K562 (cell line): Measurements from ENCODE around the gene GHDC. TPM values are rescaled to one million over a fixed set of nuclear protein-coding genes. Genes with fewer than 3 reads are reported as not detected.

Experiments
- BCLAF1 ChIP-seq, 2 experiments: fragments of 450-650 bp in 1 of 2; IDR thresholded peaks; 2 replicates each; pipeline ENCODE4 v1.6.1; 2011 to 2017; ENCODE audit warnings: low read depth in 2 of 2, antibody characterized with exemption in 1 of 2, borderline replicate concordance in 1 of 2, low read length in 1 of 2, mild to moderate bottlenecking in 1 of 2, mixed read lengths in 1 of 2; ENCODE audit not compliant: control insufficient read depth in 1 of 2
- ELF4 ChIP-seq: fragments of 450-650 bp; formaldehyde crosslinking; IDR thresholded peaks from 2 replicates; pipeline ENCODE4 v1.4.0; 2022; ENCODE audit warnings: missing genetic modification characterization
- EP400 ChIP-seq: fragments of 450-650 bp; IDR thresholded peaks from 2 replicates; pipeline ENCODE4 v1.6.1; 2017; ENCODE audit warnings: antibody characterized with exemption, mild to moderate bottlenecking, moderate library complexity
- GABPB2 ChIP-seq: fragments of 250-450 bp; sonication (Bioruptor Pico); conservative IDR thresholded peaks from 2 replicates; pipeline ENCODE4 v1.5.1; 2021; ENCODE audit warnings: mild to moderate bottlenecking
- HES1 ChIP-seq: fragments of 450-650 bp; IDR thresholded peaks from 2 replicates; pipeline ENCODE4 v1.6.1; 2016; ENCODE audit warnings: low read depth, mild to moderate bottlenecking, moderate library complexity
- NR2C2 ChIP-seq, 2 experiments: fragments of 200-800 bp in 1 of 2; sonication (Bioruptor generic) in 1 of 2; sonication (generic) in 1 of 2; formaldehyde crosslinking in 1 of 2; IDR thresholded peaks; 2 replicates each; pipeline versions ENCODE4 v1.6.1 to v1.8.0; 2016 to 2022; ENCODE audit warnings: mild to moderate bottlenecking in 1 of 2, missing compliant biosample characterization in 1 of 2, missing genetic modification characterization in 1 of 2, missing genetic modification reagents in 1 of 2
- PHB ChIP-seq: fragments of 250-450 bp; sonication (Bioruptor Pico); IDR thresholded peaks from 2 replicates; pipeline ENCODE4 v1.5.0; 2021
- POU5F1 ChIP-seq: fragments of 150-350 bp; IDR thresholded peaks from 2 replicates; pipeline ENCODE4 v1.6.1; 2014; ENCODE audit warnings: borderline replicate concordance, low read length, low read depth, mild to moderate bottlenecking; ENCODE audit not compliant: partially characterized antibody
- RAD21 ChIP-seq, 2 experiments: fragments of 250-450 bp in 1 of 2; fragments of 450-650 bp in 1 of 2; sonication (Bioruptor Pico) in 1 of 2; formaldehyde crosslinking in 1 of 2; IDR thresholded peaks in 1 of 2; conservative IDR thresholded peaks in 1 of 2; 2 replicates each; pipeline versions ENCODE4 v1.4.0 to v1.8.0; 2020 to 2022; ENCODE audit warnings: mild to moderate bottlenecking in 2 of 2, moderate library complexity in 1 of 2
- SAFB ChIP-seq: fragments of 200-400 bp; formaldehyde crosslinking; IDR thresholded peaks from 2 replicates; pipeline ENCODE4 v1.6.1; 2017; ENCODE audit warnings: low read depth, low read length, borderline replicate concordance
- SNRNP70 ChIP-seq: fragments of 200-400 bp; formaldehyde crosslinking; optimal IDR thresholded peaks from 2 replicates; pipeline ENCODE3; 2017; ENCODE audit warnings: low read depth, low read length
- SREBF1 ChIP-seq: fragments of 150-350 bp; IDR thresholded peaks from 2 replicates; pipeline ENCODE4 v1.6.1; 2014; ENCODE audit warnings: antibody characterized with exemption, low read depth, low read length, borderline replicate concordance
- TFAP4 ChIP-seq: sonication (generic); formaldehyde crosslinking; IDR thresholded peaks from 2 replicates; pipeline ENCODE4 v1.8.0; 2022; ENCODE audit warnings: missing genetic modification reagents, mild to moderate bottlenecking, moderate library complexity, borderline replicate concordance
- ZFPM2 ChIP-seq: fragments of 250-450 bp; sonication (Bioruptor Pico); IDR thresholded peaks from 2 replicates; pipeline ENCODE4 v1.5.1; 2022; ENCODE audit warnings: mild to moderate bottlenecking
- ZMIZ1 ChIP-seq, 2 experiments: fragments of 150-350 bp in 1 of 2; IDR thresholded peaks; 2 replicates each; pipeline ENCODE4 v1.6.1; 2012 to 2016; ENCODE audit warnings: low read depth in 2 of 2, low read length in 2 of 2, mild to moderate bottlenecking in 1 of 2, moderate library complexity in 1 of 2
- polyA plus RNA-seq, 8 experiments: library from polyadenylated mRNA; depleted of rRNA in 4 of 8; stranded (reverse) in 5 of 8; unstranded in 3 of 8; fragments of >200 nt; fragmentation: Nextera tagmentation in 2 of 8; fragmentation: Illumina TruSeq in 1 of 8; extraction: Ambion mirVana in 2 of 8; extraction: Trizol in 1 of 8; gene quantifications; 2 replicates each; pipeline versions ENCODE4 v1.2.1 to v1.2.3, GENCODE V29; 2011 to 2014; ENCODE audit warnings: inconsistent platforms in 1 of 8, missing spikeins in 1 of 8
- total RNA-seq, 7 experiments: library from RNA; depleted of rRNA in 6 of 7; stranded (reverse); fragments of >200 nt in 6 of 7; fragmentation: Illumina TruSeq in 2 of 7; extraction: Trizol in 2 of 7; gene quantifications; 2 replicates each; pipeline versions ENCODE4 v1.2.1 to v1.2.3, GENCODE V29; 2011 to 2021; ENCODE audit warnings: low replicate concordance in 1 of 7

The GHDC gene
- total and polyA plus RNA-seq, 9 of the 15 experiments (the other 6 are each of a cell fraction or from before 2014, with no cell fraction given), result 0.65 to 23.2 (median 11.2) TPM

- TF ChIP-seq BCLAF1 (IDR thresholded peaks at IDR 0.05; ENCODE audit: borderline replicate concordance in 1 of 2, control insufficient read depth in 1 of 2, low read depth in 2 of 2, low read length in 1 of 2) (no peak), SREBF1 (no peak), NR2C2 (CRISPR knock-in tag; IDR thresholded peaks at IDR 0.05) (no peak), NR2C2 (tag; IDR thresholded peaks at IDR 0.05) (peak; percentile 43; the same call in 1 of the 2 replicates), HES1 (no peak), RAD21 (CRISPR knock-in tag; conservative IDR thresholded peaks at IDR 0.05 in 1 of 2, IDR thresholded peaks at IDR 0.05 in 1 of 2) (peak; percentile 49 to 61; a peak in 3 of 4 replicates), ZMIZ1 (IDR thresholded peaks at IDR 0.05; ENCODE audit: low read depth in 2 of 2, low read length in 2 of 2) (no peak), POU5F1 (no peak), SAFB (no peak), TFAP4 (CRISPR knock-in tag) (peak; percentile 67; the same call in 1 of the 2 replicates), EP400 (peak; percentile 56; the same call in 1 of the 2 replicates), GABPB2 (no peak), ELF4 (CRISPR knock-in tag) (no peak), PHB (CRISPR knock-in tag) (peak; percentile 57; the same call in 1 of the 2 replicates), SNRNP70 (no peak), ZFPM2 (CRISPR knock-in tag) (no peak)
These were observed 10.3 kb downstream of the GHDC start (continued) for GRCh38 chr17:42183741-42184711.
